ENCODE data around the gene EP400.

EP400 gene

DNA sequence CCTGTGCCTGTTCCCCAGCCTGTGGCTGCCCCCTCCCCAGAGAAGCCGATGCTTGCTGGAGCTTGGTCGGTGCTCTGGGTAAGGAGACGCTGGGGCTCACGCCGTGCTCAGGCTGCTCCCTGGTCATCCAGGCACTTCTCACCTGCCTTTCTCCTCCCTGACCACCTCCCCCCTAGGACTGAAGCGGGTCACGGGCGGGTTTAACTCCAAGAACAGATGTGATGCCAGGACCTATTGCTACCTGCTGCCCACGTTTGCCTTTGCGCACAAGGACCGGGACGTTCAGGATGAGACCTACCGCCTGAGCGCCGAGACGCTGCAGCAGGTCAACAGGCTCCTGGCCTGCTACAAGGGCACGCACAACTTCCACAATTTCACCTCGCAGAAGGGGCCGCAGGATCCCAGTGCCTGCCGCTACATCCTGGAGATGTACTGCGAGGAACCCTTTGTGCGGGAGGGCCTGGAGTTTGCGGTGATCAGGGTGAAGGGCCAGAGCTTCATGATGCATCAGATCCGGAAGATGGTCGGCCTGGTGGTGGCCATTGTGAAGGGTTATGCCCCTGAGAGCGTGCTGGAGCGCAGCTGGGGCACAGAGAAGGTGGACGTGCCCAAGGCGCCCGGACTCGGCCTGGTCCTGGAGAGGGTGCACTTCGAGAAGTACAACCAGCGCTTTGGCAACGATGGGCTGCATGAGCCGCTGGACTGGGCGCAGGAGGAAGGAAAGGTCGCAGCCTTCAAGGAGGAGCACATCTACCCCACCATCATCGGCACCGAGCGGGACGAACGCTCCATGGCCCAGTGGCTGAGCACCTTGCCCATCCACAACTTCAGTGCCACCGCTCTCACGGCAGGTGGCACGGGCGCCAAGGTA is 8.4 kb upstream of the EP400 start:
- Histone ChIP-seq H3K9me2 (replicated peaks; ENCODE audit: control insufficient read depth, low read length) (no peaks in the 10 kb centered on the region), H3K36me3 (ENCODE audit: control insufficient read depth, low read length) (peaks cover 65% of the 10 kb centered on the region), H3K27me3 (ENCODE audit: control insufficient read depth, low read length) (no peaks in the 10 kb centered on the region), H3K27ac (ENCODE audit: low read depth, low read length) (no peak overlapping the region), H3K4me3 (ENCODE audit: low read length) (no peak overlapping the region), H3K4me2 (ENCODE audit: low read length) (no peak overlapping the region), H3K9me3 (ENCODE audit: control insufficient read depth, insufficient read depth, low read length) (no peaks in the 10 kb centered on the region), H4K20me1 (ENCODE audit: control insufficient read depth, insufficient read depth, low read depth, low read length) (no peaks in the 10 kb centered on the region), H3F3A (ENCODE audit: control insufficient read depth, insufficient read depth) (no peaks in the 10 kb centered on the region), H3K79me2 (ENCODE audit: control insufficient read depth, low read length) (no peaks in the 10 kb centered on the region), H3K4me1 (ENCODE audit: control insufficient read depth, low read length) (no peaks in the 10 kb centered on the region)
- no peak for TF ChIP-seq EZH2phosphoT487 (IDR thresholded peaks at IDR 0.05; ENCODE audit: borderline replicate concordance, low read length)
- TF ChIP-seq, protein P1, sequence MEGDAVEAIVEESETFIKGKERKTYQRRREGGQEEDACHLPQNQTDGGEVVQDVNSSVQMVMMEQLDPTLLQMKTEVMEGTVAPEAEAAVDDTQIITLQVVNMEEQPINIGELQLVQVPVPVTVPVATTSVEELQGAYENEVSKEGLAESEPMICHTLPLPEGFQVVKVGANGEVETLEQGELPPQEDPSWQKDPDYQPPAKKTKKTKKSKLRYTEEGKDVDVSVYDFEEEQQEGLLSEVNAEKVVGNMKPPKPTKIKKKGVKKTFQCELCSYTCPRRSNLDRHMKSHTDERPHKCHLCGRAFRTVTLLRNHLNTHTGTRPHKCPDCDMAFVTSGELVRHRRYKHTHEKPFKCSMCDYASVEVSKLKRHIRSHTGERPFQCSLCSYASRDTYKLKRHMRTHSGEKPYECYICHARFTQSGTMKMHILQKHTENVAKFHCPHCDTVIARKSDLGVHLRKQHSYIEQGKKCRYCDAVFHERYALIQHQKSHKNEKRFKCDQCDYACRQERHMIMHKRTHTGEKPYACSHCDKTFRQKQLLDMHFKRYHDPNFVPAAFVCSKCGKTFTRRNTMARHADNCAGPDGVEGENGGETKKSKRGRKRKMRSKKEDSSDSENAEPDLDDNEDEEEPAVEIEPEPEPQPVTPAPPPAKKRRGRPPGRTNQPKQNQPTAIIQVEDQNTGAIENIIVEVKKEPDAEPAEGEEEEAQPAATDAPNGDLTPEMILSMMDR (IDR thresholded peaks at IDR 0.05; ENCODE audit: low read depth, low read length, poor library complexity, severe bottlenecking) = no peak

DNA sequence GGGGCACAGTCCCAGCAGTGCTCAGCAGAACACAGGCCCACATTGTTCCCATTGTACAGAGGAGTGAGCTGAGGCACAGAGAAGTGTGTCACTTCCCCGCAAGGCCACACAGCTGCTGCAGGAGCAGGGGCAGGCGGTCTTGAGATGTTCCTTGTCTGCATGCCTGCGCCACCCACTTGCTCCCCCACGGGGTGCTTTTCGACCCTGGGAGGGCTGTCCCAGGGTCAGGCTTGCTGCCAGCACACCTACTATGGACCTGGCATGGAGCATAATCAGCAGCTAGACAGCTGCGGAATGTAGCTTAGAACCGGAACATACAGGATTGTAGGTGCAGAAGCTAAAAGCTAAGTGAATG is 7.8 kb upstream of the EP400 start:
- H3K27ac ChIP-seq (ENCODE audit: low read depth, low read length) = no peak overlapping the region
- H3K4me1 ChIP-seq (ENCODE audit: control insufficient read depth, low read length) = no peaks in the 10 kb centered on the region
- H3K9me2 ChIP-seq (replicated peaks; ENCODE audit: control insufficient read depth, low read length) = no peaks in the 10 kb centered on the region
- no peak overlapping the region for H3K4me3 ChIP-seq (ENCODE audit: low read length)
- no peak overlapping the region for H3K4me2 ChIP-seq (ENCODE audit: low read length)
- TF ChIP-seq EZH2phosphoT487 (IDR thresholded peaks at IDR 0.05; ENCODE audit: borderline replicate concordance, low read length) = no peak
- TF ChIP-seq, protein P1 (IDR thresholded peaks at IDR 0.05; ENCODE audit: low read depth, low read length, poor library complexity, severe bottlenecking) = no peak
- peaks cover 60% of the 10 kb centered on the region for H3K36me3 ChIP-seq (ENCODE audit: control insufficient read depth, low read length)
- no peaks in the 10 kb centered on the region for H3K9me3 ChIP-seq (ENCODE audit: control insufficient read depth, insufficient read depth, low read length)
- no peaks in the 10 kb centered on the region for H3F3A ChIP-seq (ENCODE audit: control insufficient read depth, insufficient read depth)
- no peaks in the 10 kb centered on the region for H3K79me2 ChIP-seq (ENCODE audit: control insufficient read depth, low read length)
- H4K20me1 ChIP-seq (ENCODE audit: control insufficient read depth, insufficient read depth, low read depth, low read length) = no peaks in the 10 kb centered on the region
- H3K27me3 ChIP-seq (ENCODE audit: control insufficient read depth, low read length) = no peaks in the 10 kb centered on the region

DNA sequence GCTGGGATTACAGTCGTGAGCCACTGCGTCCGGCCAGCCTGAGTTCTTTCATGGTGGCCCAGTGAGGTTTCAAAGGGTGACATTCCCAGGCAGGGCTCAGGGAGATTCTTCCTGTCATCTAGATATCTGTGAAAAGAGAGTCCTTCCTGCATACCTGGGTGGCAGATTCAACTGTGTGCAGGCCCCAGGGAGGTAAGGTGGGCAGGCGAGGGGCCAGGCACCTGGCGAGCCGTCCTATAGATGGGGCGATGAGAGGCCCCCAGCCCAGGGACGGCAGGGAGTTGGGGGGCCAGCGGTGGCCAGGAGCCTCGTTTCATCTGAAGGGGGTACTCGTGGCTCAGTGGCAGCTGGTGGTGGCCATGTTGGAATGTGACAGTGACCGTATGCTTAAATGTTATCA is 7.1 kb upstream of the EP400 start:
- no peak overlapping the region for H3K27ac ChIP-seq (ENCODE audit: low read depth, low read length)
- H3K36me3 ChIP-seq (ENCODE audit: control insufficient read depth, low read length) = peaks cover 58% of the 10 kb centered on the region
- no peak overlapping the region for H3K4me3 ChIP-seq (ENCODE audit: low read length)
- H3F3A ChIP-seq (ENCODE audit: control insufficient read depth, insufficient read depth) = peaks cover 1% of the 10 kb centered on the region; the same call in 1 of the 2 replicates
- no peaks in the 10 kb centered on the region for H3K79me2 ChIP-seq (ENCODE audit: control insufficient read depth, low read length)
- no peak overlapping the region for H3K4me2 ChIP-seq (ENCODE audit: low read length)
- no peaks in the 10 kb centered on the region for H3K27me3 ChIP-seq (ENCODE audit: control insufficient read depth, low read length)
- 0 out of 2 replicates have a peak, but pooled peaks cover 3% of the 10 kb centered on the region for H4K20me1 ChIP-seq (ENCODE audit: control insufficient read depth, insufficient read depth, low read depth, low read length)
- H3K4me1 ChIP-seq (ENCODE audit: control insufficient read depth, low read length) = no peaks in the 10 kb centered on the region
- H3K9me2 ChIP-seq (replicated peaks; ENCODE audit: control insufficient read depth, low read length) = no peaks in the 10 kb centered on the region
- no peaks in the 10 kb centered on the region for H3K9me3 ChIP-seq (ENCODE audit: control insufficient read depth, insufficient read depth, low read length)
- no peak for TF ChIP-seq EZH2phosphoT487 (IDR thresholded peaks at IDR 0.05; ENCODE audit: borderline replicate concordance, low read length)

DNA sequence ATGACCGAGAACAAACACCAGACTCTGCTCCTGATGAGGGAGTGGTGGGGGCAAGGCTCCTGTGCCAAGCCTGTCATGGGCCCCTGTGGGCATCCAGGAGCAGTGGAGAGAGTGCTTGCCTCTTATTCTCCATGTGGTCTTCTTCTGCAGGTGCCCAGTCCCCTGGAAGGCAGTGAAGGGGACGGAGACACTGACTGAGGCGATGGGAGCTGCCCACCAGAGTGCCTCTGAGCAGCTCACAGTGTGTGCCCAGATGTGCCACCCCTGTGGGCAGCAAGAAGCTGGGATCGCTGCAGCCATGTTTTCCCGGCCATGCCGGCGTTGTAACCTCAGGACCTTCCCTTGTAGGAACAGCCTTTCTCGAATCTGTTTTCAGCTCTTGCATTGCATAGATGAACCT is 6.4 kb upstream of the EP400 start:
- Histone ChIP-seq H3F3A (ENCODE audit: control insufficient read depth, insufficient read depth) (peaks cover 8% of the 10 kb centered on the region), H4K20me1 (ENCODE audit: control insufficient read depth, insufficient read depth, low read depth, low read length) (0 out of 2 replicates have a peak, but pooled peaks cover 3% of the 10 kb centered on the region), H3K4me2 (ENCODE audit: low read length) (no peak overlapping the region), H3K9me3 (ENCODE audit: control insufficient read depth, insufficient read depth, low read length) (no peaks in the 10 kb centered on the region), H3K9me2 (replicated peaks; ENCODE audit: control insufficient read depth, low read length) (no peaks in the 10 kb centered on the region), H3K4me3 (ENCODE audit: low read length) (no peak overlapping the region), H3K79me2 (ENCODE audit: control insufficient read depth, low read length) (no peaks in the 10 kb centered on the region), H3K27me3 (ENCODE audit: control insufficient read depth, low read length) (no peaks in the 10 kb centered on the region), H3K36me3 (ENCODE audit: control insufficient read depth, low read length) (peaks cover 52% of the 10 kb centered on the region), H3K4me1 (ENCODE audit: control insufficient read depth, low read length) (no peaks in the 10 kb centered on the region), H3K27ac (ENCODE audit: low read depth, low read length) (no peak overlapping the region)
- no peak for TF ChIP-seq EZH2phosphoT487 (IDR thresholded peaks at IDR 0.05; ENCODE audit: borderline replicate concordance, low read length)
- TF ChIP-seq, protein P1 (IDR thresholded peaks at IDR 0.05; ENCODE audit: low read depth, low read length, poor library complexity, severe bottlenecking) = no peak
